Large intestine (tissue), 3 donors: ENCODE measurements around the gene HAAO. TPM values are rescaled to one million over a fixed set of nuclear protein-coding genes. Genes with fewer than 3 reads are reported as not detected.
A peak's percentile ranks its signal among the peaks of the same experiment; 100 is the strongest.

Experiments
- DNase-seq, 2 donors: peaks; one replicate each; pipeline versions ENCODE4 v3.0.0 to v3.0.0-alpha.2; 2013
- H3K27ac ChIP-seq: one replicate; pipeline ENCODE4 v1.5.1; 2013; ENCODE audit warnings: low read length
- H3K27me3 ChIP-seq: 2 replicates; pipeline ENCODE4 v1.6.1; 2013; ENCODE audit warnings: low read length; ENCODE audit not compliant: control insufficient read depth, insufficient read depth
- H3K36me3 ChIP-seq: 2 replicates; pipeline ENCODE4 v1.6.1; 2013; ENCODE audit warnings: low read length; ENCODE audit not compliant: control insufficient read depth, insufficient read depth
- H3K4me1 ChIP-seq: one replicate; pipeline ENCODE4 v1.6.1; 2013; ENCODE audit warnings: low read length; ENCODE audit not compliant: control insufficient read depth, insufficient read depth
- H3K4me3 ChIP-seq: one replicate; pipeline ENCODE4 v1.5.1; 2013; ENCODE audit warnings: low read length
- H3K9me3 ChIP-seq: one replicate; pipeline ENCODE4 v1.6.1; 2013; ENCODE audit warnings: mild to moderate bottlenecking, low read depth, low read length, moderate library complexity; ENCODE audit not compliant: control insufficient read depth
- whole genome bisulfite sequencing: methylation state at CpG from one replicate; pipeline ENCODE4 v1.1.5; 2013; ENCODE audit warnings: low lambda C conversion rate; ENCODE audit not compliant: insufficient coverage; 5-methylcytosine and 5-hydroxymethylcytosine counted together
- polyA plus RNA-seq: library from polyadenylated mRNA; unstranded; fragments of 120-200 nt; gene quantifications from one replicate; pipeline ENCODE4 v1.2.1, GENCODE V29; 2013

The HAAO gene
- polyA plus RNA-seq, 1 donor = 47.9 TPM

- Histone ChIP-seq H3K4me1 (peaks cover 4% of the 10 kb centered on the region), H3K27ac (no peak overlapping the region), H3K9me3 (no peaks in the 10 kb centered on the region), H3K36me3 (no peaks in the 10 kb centered on the region), H3K27me3 (no peaks in the 10 kb centered on the region), H3K4me3 (no peak overlapping the region)
- WGBS = 100% methylated on average over 2 of the region's 2 CpGs
- DNase-seq = no peak
Measured at GRCh38 chr2:42815726-42816125, 23.3 kb upstream of the HAAO start.

- no peaks in the 10 kb centered on the region for H3K9me3 ChIP-seq
- DNase-seq = no peak
- no peak overlapping the region for H3K27ac ChIP-seq
- H3K36me3 ChIP-seq = no peaks in the 10 kb centered on the region
- H3K4me1 ChIP-seq = peaks cover 4% of the 10 kb centered on the region
- 100% methylated on average over 1 of the region's 2 CpGs for WGBS
- no peak overlapping the region for H3K4me3 ChIP-seq
- H3K27me3 ChIP-seq = no peaks in the 10 kb centered on the region
Measured at GRCh38 chr2:42813763-42814162, 21.4 kb upstream of the HAAO start.

GRCh38 chr2:42812899-42813479 is 20.6 kb upstream of the HAAO start:
- peak in 1 of 2 donors; percentile 55 for DNase-seq
- no peaks in the 10 kb centered on the region for H3K36me3 ChIP-seq
- H3K4me1 ChIP-seq = peaks cover 4% of the 10 kb centered on the region
- H3K27me3 ChIP-seq = no peaks in the 10 kb centered on the region
- H3K4me3 ChIP-seq = no peak overlapping the region
- H3K9me3 ChIP-seq = no peaks in the 10 kb centered on the region
- no peak overlapping the region for H3K27ac ChIP-seq
- WGBS = no CpG with 5 or more reads among the region's 1 CpG

- Histone ChIP-seq H3K4me1 (peaks cover 4% of the 10 kb centered on the region), H3K36me3 (no peaks in the 10 kb centered on the region), H3K4me3 (peak overlapping the region; percentile 86), H3K9me3 (no peaks in the 10 kb centered on the region), H3K27ac (peak overlapping the region; percentile 100), H3K27me3 (no peaks in the 10 kb centered on the region)
- DNase-seq = peak; percentile 45 to 77
- no CpG with 5 or more reads among the region's 51 CpGs for WGBS
Measured at GRCh38 chr2:42810971-42811811, 18.8 kb upstream of the HAAO start.

- H3K27me3 ChIP-seq = no peaks in the 10 kb centered on the region
- H3K27ac ChIP-seq = peak overlapping the region; percentile 100
- peak overlapping the region; percentile 86 for H3K4me3 ChIP-seq
- no CpG with 5 or more reads among the region's 83 CpGs for WGBS
- no peaks in the 10 kb centered on the region for H3K9me3 ChIP-seq
- peak; percentile 97 to 98 for DNase-seq
- H3K4me1 ChIP-seq = peaks cover 4% of the 10 kb centered on the region
- no peaks in the 10 kb centered on the region for H3K36me3 ChIP-seq
Measured at GRCh38 chr2:42810121-42810970, 18.0 kb upstream of the HAAO start.

- WGBS = no CpG with 5 or more reads among the region's 35 CpGs
Measured at GRCh38 chr2:42809819-42810120, 17.4 kb upstream of the HAAO start.

GRCh38 chr2:42809131-42809818 is 16.9 kb upstream of the HAAO start:
- Histone ChIP-seq H3K27ac (peak overlapping the region; percentile 93), H3K36me3 (no peaks in the 10 kb centered on the region), H3K27me3 (no peaks in the 10 kb centered on the region), H3K4me1 (peaks cover 4% of the 10 kb centered on the region), H3K9me3 (no peaks in the 10 kb centered on the region), H3K4me3 (peak overlapping the region; percentile 46)
- peak; percentile 50 to 85 for DNase-seq
- WGBS = 27% methylated on average over 2 of the region's 10 CpGs

More at GRCh38 chr2:42809819-42810120, 17.4 kb upstream of the HAAO start:
- Histone ChIP-seq H3K27ac (peak overlapping the region; percentile 100), H3K4me3 (peak overlapping the region; percentile 46), H3K4me1 (peaks cover 4% of the 10 kb centered on the region), H3K9me3 (no peaks in the 10 kb centered on the region), H3K36me3 (no peaks in the 10 kb centered on the region), H3K27me3 (no peaks in the 10 kb centered on the region)
- DNase-seq = peak in 1 of 2 donors; percentile 66

- Histone ChIP-seq H3K4me3 (no peak overlapping the region), H3K27ac (no peak overlapping the region), H3K27me3 (no peaks in the 10 kb centered on the region), H3K9me3 (no peaks in the 10 kb centered on the region), H3K4me1 (peaks cover 4% of the 10 kb centered on the region), H3K36me3 (no peaks in the 10 kb centered on the region)
- no CpG with 5 or more reads among the region's 5 CpGs for WGBS
- DNase-seq = no peak
Measured at GRCh38 chr2:42808301-42808700, 15.9 kb upstream of the HAAO start.

GRCh38 chr2:42806786-42807185 is 14.4 kb upstream of the HAAO start:
- H3K36me3 ChIP-seq = no peaks in the 10 kb centered on the region
- no peak for DNase-seq
- 86% methylated on average over 1 of the region's 6 CpGs for WGBS
- no peaks in the 10 kb centered on the region for H3K9me3 ChIP-seq
- peaks cover 4% of the 10 kb centered on the region for H3K4me1 ChIP-seq
- H3K27ac ChIP-seq = no peak overlapping the region
- H3K4me3 ChIP-seq = no peak overlapping the region
- H3K27me3 ChIP-seq = no peaks in the 10 kb centered on the region

- H3K9me3 ChIP-seq = no peaks in the 10 kb centered on the region
- no peak overlapping the region for H3K27ac ChIP-seq
- no peaks in the 10 kb centered on the region for H3K27me3 ChIP-seq
- no peaks in the 10 kb centered on the region for H3K4me1 ChIP-seq
- no peak overlapping the region for H3K4me3 ChIP-seq
- no peak for DNase-seq
- no peaks in the 10 kb centered on the region for H3K36me3 ChIP-seq
- no CpG with 5 or more reads among the region's 5 CpGs for WGBS
Measured at GRCh38 chr2:42804891-42805290, 12.5 kb upstream of the HAAO start.
